GM12875 (cell line): Measurements from ENCODE around the gene PUS3.

ENCODE experiments used
- H3K4me3 ChIP-seq: one replicate; pipeline ENCODE4 v1.5.1; 2011; ENCODE audit warnings: low read depth, low read length, control low read depth
- TF ChIP-seq, protein P1 (sequence below): IDR thresholded peaks from 2 replicates; pipeline ENCODE4 v1.5.1; 2011; ENCODE audit warnings: low read depth, mild to moderate bottlenecking, control low read depth, inconsistent platforms, low read length, moderate library complexity, borderline replicate concordance; ENCODE audit not compliant: insufficient read depth

Gene PUS3

DNA sequence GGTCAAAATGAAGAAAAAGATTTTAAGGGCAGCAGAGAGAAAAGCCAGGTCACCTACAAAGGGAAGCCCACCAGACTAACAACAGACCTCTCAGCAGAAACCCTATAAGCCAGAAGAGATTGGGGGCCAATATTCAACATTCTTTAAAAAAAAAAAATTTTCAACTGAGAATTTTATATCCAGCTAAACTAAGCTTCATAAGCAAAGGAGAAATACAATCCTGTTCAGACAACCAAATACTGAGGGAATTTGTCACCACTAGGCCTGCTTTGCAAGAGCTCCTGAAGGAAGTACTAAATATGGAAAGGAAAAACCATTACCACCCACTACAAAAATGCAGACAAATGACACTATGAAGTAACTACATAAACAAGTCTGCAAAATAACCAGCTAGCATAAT lies 56.8 kb downstream of the PUS3 start:
- TF ChIP-seq, protein P1, sequence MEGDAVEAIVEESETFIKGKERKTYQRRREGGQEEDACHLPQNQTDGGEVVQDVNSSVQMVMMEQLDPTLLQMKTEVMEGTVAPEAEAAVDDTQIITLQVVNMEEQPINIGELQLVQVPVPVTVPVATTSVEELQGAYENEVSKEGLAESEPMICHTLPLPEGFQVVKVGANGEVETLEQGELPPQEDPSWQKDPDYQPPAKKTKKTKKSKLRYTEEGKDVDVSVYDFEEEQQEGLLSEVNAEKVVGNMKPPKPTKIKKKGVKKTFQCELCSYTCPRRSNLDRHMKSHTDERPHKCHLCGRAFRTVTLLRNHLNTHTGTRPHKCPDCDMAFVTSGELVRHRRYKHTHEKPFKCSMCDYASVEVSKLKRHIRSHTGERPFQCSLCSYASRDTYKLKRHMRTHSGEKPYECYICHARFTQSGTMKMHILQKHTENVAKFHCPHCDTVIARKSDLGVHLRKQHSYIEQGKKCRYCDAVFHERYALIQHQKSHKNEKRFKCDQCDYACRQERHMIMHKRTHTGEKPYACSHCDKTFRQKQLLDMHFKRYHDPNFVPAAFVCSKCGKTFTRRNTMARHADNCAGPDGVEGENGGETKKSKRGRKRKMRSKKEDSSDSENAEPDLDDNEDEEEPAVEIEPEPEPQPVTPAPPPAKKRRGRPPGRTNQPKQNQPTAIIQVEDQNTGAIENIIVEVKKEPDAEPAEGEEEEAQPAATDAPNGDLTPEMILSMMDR: no peak
- no peak overlapping the region for H3K4me3 ChIP-seq
